PC-9 (cell line): ENCODE measurements around the gene PRUNE2.
"Not testable (repeated sequence)": the region's sequence is repeated elsewhere in the genome, so short reads cannot be mapped to it uniquely, and the experiment has no call there.

Experiments
- EZH2 ChIP-seq: fragments of 200-600 bp; sonication (generic); IDR thresholded peaks from 2 replicates; pipeline ENCODE4 v1.8.0; 2017; ENCODE audit warnings: antibody characterized with exemption, low read depth
- TF ChIP-seq, protein P1 (sequence below): fragments of 200-600 bp; sonication (generic); conservative IDR thresholded peaks from 2 replicates; pipeline ENCODE4 v1.6.1; 2017; ENCODE audit warnings: mixed run types, antibody characterized with exemption, mild to moderate bottlenecking, moderate library complexity

DNA sequence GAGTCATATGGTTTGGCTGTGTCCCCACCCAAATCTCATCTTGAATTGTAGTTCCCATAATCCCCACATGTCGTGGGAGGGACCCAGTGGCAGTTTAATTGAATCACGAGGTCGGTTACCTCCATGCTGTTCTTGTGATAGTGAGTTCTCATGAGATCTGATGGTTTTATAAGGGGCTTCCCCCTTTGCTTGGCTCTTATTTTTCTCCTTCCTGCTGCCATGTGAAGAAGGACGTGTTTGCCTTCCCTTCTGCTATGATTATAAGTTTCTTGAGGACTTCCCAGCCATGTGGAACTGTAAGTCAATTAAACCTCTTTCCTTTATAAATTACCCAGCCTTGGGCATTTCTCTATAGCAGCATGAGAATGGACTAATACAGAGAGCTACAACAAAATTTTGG, 163.0 kb downstream of the PRUNE2 start:
- TF ChIP-seq, protein P1, sequence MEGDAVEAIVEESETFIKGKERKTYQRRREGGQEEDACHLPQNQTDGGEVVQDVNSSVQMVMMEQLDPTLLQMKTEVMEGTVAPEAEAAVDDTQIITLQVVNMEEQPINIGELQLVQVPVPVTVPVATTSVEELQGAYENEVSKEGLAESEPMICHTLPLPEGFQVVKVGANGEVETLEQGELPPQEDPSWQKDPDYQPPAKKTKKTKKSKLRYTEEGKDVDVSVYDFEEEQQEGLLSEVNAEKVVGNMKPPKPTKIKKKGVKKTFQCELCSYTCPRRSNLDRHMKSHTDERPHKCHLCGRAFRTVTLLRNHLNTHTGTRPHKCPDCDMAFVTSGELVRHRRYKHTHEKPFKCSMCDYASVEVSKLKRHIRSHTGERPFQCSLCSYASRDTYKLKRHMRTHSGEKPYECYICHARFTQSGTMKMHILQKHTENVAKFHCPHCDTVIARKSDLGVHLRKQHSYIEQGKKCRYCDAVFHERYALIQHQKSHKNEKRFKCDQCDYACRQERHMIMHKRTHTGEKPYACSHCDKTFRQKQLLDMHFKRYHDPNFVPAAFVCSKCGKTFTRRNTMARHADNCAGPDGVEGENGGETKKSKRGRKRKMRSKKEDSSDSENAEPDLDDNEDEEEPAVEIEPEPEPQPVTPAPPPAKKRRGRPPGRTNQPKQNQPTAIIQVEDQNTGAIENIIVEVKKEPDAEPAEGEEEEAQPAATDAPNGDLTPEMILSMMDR: not testable (repeated sequence)
- TF ChIP-seq EZH2: not testable (repeated sequence)
